HG03095 (cell line): Measurements from ENCODE around the gene PRXL2B.
"Not testable (repeated sequence)": the region's sequence is repeated elsewhere in the genome, so short reads cannot be mapped to it uniquely, and the experiment has no call there.

Experiments
- ATAC-seq: cut with Tn5 transposase; IDR thresholded peaks from one replicate; pipeline ENCODE4 v1.9.1; 2021; ENCODE audit warnings: moderate library complexity; ENCODE audit not compliant: unreplicated experiment

The PRXL2B gene

GRCh38 chr1:2586154-2587070, at the start of gene PRXL2B:
PRXL2B (plus strand) TSS chr1:2586777; CDS start chr1:2586886, 109 bp downstream.
- ATAC-seq, result peak; percentile 54

- ATAC-seq, result no peak
These were observed 48.8 kb upstream of the PRXL2B start for GRCh38 chr1:2537784-2538115.

DNA sequence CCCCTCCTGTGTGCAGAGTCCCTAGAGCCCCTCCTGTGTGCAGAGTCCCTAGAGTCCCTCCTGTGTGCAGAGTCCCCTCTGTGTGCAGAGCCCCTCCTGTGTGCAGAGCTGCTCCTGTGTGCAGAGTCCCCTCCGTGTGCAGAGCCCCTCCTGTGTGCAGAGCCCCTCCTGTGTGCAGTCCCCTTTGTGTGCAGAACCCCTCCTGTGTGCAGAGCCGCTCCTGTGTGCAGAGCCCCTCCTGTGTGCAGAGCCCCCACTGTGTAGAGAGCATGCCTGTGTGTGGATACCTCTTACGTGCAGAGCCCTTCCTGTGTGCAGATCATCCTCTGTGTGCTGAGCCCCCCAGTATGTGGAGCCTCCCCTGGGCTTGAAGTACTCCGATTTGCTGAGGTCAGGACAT, 48.2 kb upstream of the PRXL2B start:
- ATAC-seq, result no peak

GRCh38 chr1:2538872-2539271, 47.7 kb upstream of the PRXL2B start:
- no peak for ATAC-seq

DNA sequence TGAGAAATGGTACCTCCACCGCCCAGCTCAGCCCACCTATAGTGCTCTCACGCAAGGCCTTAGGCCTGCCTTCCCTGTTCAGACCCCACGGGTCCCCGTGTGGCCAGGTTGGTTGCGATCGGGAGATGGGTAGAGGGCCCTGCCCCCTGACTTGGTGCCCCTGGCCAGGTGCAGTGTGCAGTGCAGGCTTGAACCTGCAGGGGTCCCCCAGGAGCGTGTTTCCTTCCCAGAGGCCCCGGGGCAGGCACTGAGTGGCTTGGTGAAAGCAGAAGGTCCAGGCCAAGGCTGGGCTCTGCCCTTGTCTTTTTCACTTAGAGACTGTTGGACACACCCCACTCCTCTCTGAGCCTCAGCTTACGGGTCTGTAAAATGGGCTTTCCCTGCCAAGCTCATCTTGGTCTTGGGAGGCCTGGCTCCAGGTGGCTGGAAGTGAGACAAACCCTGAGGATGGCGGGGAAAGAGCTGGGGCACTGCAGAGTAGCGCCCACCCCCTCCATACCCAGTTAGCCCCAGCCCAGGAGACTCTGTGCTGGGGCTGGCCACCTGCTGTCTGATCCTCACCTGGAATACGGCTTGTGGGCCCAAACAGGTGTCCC, 47.2 kb upstream of the PRXL2B start:
- no peak for ATAC-seq

- no peak for ATAC-seq
These were observed 45.6 kb upstream of the PRXL2B start for GRCh38 chr1:2540816-2541492.

- no peak for ATAC-seq
These were observed 44.8 kb upstream of the PRXL2B start for GRCh38 chr1:2541619-2542245.

- ATAC-seq, result no peak
These were observed 44.2 kb upstream of the PRXL2B start for GRCh38 chr1:2542246-2542915.

DNA sequence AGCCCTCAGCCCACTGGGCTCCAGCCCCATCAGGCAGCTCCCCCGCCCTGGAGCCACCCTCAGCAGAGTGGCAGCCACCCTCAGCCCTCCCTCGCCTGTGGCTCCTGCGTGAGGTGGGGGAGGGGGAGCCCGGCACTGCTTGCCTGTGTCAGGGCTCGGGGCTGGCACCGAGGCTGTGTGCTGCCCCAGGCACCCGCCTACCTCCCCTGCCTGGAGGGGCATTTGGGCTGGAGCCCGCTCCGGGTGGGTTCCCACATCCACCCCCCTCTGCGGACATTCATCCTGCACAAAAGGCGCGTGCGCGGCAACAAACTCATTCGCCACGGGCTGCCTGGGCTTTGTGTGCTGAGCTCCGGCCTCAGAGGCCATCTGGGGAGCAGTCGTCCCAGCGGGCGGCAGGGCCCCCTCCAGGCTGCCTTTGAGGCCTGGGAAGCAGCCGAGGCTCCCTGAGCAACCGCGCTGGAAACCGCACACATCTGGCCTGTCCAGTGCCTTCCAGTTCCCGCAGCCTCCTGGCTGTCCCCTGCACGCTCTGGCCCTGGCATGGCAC, 43.0 kb upstream of the PRXL2B start:
- no peak for ATAC-seq

DNA sequence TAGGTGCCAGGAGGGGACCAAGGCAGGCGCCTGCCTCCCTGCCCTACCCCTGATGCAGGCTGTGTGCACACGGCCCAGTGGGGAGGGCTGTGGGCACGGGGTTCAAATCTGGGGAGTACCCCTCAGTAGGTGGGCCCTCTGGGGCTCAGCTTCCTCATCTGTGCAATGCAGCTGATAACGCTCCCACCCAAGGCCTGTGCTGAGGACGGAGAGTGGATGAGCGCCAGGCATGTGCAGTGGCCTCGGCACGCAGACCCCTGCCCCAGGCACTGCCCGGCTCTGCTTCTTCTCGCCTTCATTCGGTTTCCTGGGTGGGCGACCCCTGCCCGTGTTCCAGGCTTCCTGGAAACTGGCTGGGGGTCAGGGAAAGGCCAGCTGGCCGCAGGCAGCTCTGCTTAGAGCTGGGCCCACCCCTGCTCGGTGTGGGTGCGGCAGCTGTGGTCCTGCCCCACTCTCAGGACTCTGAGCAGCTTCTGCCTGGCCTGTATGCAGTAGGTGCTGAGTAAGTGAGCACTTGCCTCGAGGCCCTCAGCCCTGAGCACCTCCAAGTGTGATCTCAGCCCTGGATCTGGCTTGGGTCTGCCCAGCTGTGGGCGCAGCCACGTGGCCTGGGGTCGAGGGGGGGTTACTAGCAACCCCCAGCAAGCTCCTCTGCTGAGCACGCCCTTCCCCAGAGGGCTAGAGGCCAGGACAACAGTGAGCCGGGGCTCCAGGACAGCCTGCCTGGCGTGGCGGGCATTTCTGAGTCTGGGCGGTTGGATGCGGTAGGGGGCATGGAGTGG, 42.3 kb upstream of the PRXL2B start:
- ATAC-seq, result no peak

- ATAC-seq, result no peak
These were observed 41.5 kb upstream of the PRXL2B start for GRCh38 chr1:2544875-2545640.

- ATAC-seq, result peak; percentile 25
These were observed 40.6 kb upstream of the PRXL2B start for GRCh38 chr1:2545754-2546514.

- ATAC-seq, result peak; percentile 33
These were observed 39.9 kb upstream of the PRXL2B start for GRCh38 chr1:2546515-2547209.

GRCh38 chr1:2547210-2548067, 39.1 kb upstream of the PRXL2B start:
- no peak for ATAC-seq

GRCh38 chr1:2548068-2548589, 38.4 kb upstream of the PRXL2B start:
- no peak for ATAC-seq

DNA sequence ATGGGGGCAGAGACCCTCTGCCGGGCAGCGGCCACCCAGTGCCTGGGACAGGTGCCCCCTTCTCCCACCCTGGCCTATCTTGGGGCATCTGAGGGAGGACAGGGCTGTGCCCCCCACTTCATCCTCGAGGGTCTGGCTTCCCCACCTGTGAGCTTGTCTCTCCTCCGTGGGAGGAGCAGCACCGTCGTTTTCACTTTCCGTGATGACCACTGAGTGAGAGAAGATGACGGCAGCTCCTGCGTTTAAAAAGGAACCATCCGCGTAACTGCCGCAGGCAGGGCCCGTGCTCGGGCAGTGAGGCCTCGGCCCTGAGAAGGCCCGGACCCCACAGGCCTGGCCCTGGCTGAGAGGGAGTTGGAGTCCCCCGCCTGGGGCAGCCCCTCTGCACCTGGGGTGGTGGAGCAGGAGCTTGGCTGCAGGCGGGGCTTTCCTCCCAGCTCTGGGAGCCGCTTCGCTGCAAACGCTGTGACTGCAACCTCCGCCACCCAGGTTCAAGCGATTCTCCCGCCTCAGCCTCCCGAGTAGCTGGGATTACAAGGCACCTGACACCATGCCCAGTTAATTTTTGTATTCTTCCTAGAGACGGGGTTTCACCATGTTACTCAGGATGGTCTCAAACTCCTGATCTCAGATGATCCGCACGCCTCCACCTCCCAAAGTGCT, 37.1 kb upstream of the PRXL2B start:
- ATAC-seq, result not testable (repeated sequence)
